Fibroblast of lung (primary cell): ENCODE results near the gene KATNA1. TPM values are rescaled to one million over a fixed set of nuclear protein-coding genes. Genes with fewer than 3 reads are reported as not detected.

ENCODE experiments used
- DNase-seq, 2 donors: peaks; one replicate each; pipeline versions ENCODE4 v3.0.0 to v3.0.0-alpha.2; 2010; ENCODE audit warnings: low read depth in 2 of 2
- H2AFZ ChIP-seq: 2 replicates; pipeline ENCODE4 v1.5.1; 2012; ENCODE audit warnings: low read length, control low read depth, inconsistent platforms
- H3K27ac ChIP-seq: 2 replicates; pipeline ENCODE4 v1.5.1; 2011; ENCODE audit warnings: low read length, control low read depth; ENCODE audit not compliant: insufficient read depth
- H3K27me3 ChIP-seq: 2 replicates; pipeline ENCODE4 v1.5.1; 2011; ENCODE audit warnings: mild to moderate bottlenecking, low read length; ENCODE audit not compliant: control insufficient read depth, insufficient read depth
- H3K36me3 ChIP-seq: 2 replicates; pipeline ENCODE4 v1.5.1; 2011; ENCODE audit warnings: low read length; ENCODE audit not compliant: control insufficient read depth, insufficient read depth
- H3K4me1 ChIP-seq: 2 replicates; pipeline ENCODE4 v1.5.1; 2011; ENCODE audit warnings: low read length; ENCODE audit not compliant: control insufficient read depth, insufficient read depth; ENCODE audit errors: extremely low read depth
- H3K4me2 ChIP-seq: 2 replicates; pipeline ENCODE4 v1.5.1; 2011; ENCODE audit warnings: low read length, control low read depth; ENCODE audit not compliant: insufficient read depth; ENCODE audit errors: extremely low read depth
- H3K4me3 ChIP-seq, 4 experiments: fragments of 200-600 bp in 1 of 4; sonication (generic) in 1 of 4; replicated peaks in 1 of 4; 2 replicates each; pipeline ENCODE4 v1.5.1; 2011 to 2016; ENCODE audit warnings: low read length in 4 of 4, low read depth in 3 of 4, mild to moderate bottlenecking in 3 of 4, control low read depth in 2 of 4, inconsistent platforms in 1 of 4, mixed read lengths in 1 of 4; ENCODE audit not compliant: insufficient read depth in 1 of 4; ENCODE audit errors: control extremely low read depth in 1 of 4
- H3K79me2 ChIP-seq: 2 replicates; pipeline ENCODE4 v1.5.1; 2012; ENCODE audit warnings: mild to moderate bottlenecking, low read length, inconsistent platforms; ENCODE audit not compliant: control insufficient read depth, insufficient read depth
- H3K9ac ChIP-seq: 2 replicates; pipeline ENCODE4 v1.5.1; 2011; ENCODE audit warnings: mild to moderate bottlenecking, low read length, control low read depth; ENCODE audit not compliant: insufficient read depth
- H3K9me3 ChIP-seq: 2 replicates; pipeline ENCODE4 v1.5.1; 2012; ENCODE audit warnings: low read depth, low read length; ENCODE audit not compliant: control insufficient read depth, insufficient read depth
- H4K20me1 ChIP-seq: 2 replicates; pipeline ENCODE4 v1.5.1; 2011; ENCODE audit warnings: low read length; ENCODE audit not compliant: control insufficient read depth, insufficient read depth; ENCODE audit errors: extremely low read depth
- EZH2 ChIP-seq: IDR thresholded peaks from 2 replicates; pipeline ENCODE4 v1.5.1; 2012; ENCODE audit warnings: low read length, control low read depth, mild to moderate bottlenecking; ENCODE audit errors: missing control alignments
- polyA plus RNA-seq, 2 donors: library from polyadenylated mRNA; depleted of rRNA in 1 of 2; stranded (reverse) in 1 of 2; unstranded in 1 of 2; fragments of >200 nt; gene quantifications; 2 replicates each; pipeline ENCODE4 v1.2.1, GENCODE V29; 2011 to 2012; ENCODE audit warnings: missing spikeins in 1 of 2
- total RNA-seq: library from RNA; depleted of rRNA; stranded (reverse); fragments of >200 nt; gene quantifications from 2 replicates; pipeline ENCODE4 v1.2.1, GENCODE V29; 2014
- TF ChIP-seq, protein P1 (sequence below), 2 donors: IDR thresholded peaks in 1 of 2; conservative IDR thresholded peaks in 1 of 2; 1 replicate in 1 of 2; 2 replicates in 1 of 2; pipeline ENCODE4 v1.5.1; 2011 to 2012; ENCODE audit warnings: low read length in 2 of 2, control low read depth in 1 of 2, inconsistent platforms in 1 of 2, low read depth in 1 of 2, mild to moderate bottlenecking in 1 of 2

Gene KATNA1
- total and polyA plus RNA-seq, 2 donors (not counting 1 experiment from before 2014, with no cell fraction given), result 27.9 to 37.0 TPM

- Histone ChIP-seq H3K4me3 (no peak overlapping the region), H3K36me3 (no peaks in the 10 kb centered on the region), H3K4me1 (no peaks in the 10 kb centered on the region), H3K27me3 (no peaks in the 10 kb centered on the region), H3K9me3 (no peaks in the 10 kb centered on the region), H2AFZ (no peak overlapping the region), H3K9ac (no peak overlapping the region), H3K79me2 (peaks cover 34% of the 10 kb centered on the region), H4K20me1 (no peaks in the 10 kb centered on the region), H3K27ac (no peak overlapping the region), H3K4me2 (no peak overlapping the region)
- TF ChIP-seq, protein P1, sequence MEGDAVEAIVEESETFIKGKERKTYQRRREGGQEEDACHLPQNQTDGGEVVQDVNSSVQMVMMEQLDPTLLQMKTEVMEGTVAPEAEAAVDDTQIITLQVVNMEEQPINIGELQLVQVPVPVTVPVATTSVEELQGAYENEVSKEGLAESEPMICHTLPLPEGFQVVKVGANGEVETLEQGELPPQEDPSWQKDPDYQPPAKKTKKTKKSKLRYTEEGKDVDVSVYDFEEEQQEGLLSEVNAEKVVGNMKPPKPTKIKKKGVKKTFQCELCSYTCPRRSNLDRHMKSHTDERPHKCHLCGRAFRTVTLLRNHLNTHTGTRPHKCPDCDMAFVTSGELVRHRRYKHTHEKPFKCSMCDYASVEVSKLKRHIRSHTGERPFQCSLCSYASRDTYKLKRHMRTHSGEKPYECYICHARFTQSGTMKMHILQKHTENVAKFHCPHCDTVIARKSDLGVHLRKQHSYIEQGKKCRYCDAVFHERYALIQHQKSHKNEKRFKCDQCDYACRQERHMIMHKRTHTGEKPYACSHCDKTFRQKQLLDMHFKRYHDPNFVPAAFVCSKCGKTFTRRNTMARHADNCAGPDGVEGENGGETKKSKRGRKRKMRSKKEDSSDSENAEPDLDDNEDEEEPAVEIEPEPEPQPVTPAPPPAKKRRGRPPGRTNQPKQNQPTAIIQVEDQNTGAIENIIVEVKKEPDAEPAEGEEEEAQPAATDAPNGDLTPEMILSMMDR (conservative IDR thresholded peaks at IDR 0.05 in 1 of 2, IDR thresholded peaks at IDR 0.05 in 1 of 2; ENCODE audit: low read depth in 1 of 2, low read length in 2 of 2), result no peak
- no peak for TF ChIP-seq EZH2
- DNase-seq, result no peak
Measured at GRCh38 chr6:149694921-149695320, 46.4 kb upstream of the KATNA1 start.

- Histone ChIP-seq H3K79me2 (peaks cover 8% of the 10 kb centered on the region), H4K20me1 (no peaks in the 10 kb centered on the region)
Measured at GRCh38 chr6:149691201-149691600, 42.7 kb upstream of the KATNA1 start.

GRCh38 chr6:149686230-149686629, 37.7 kb upstream of the KATNA1 start:
- H3K4me2 ChIP-seq, result no peak overlapping the region
- no peaks in the 10 kb centered on the region for H3K9me3 ChIP-seq
- no peaks in the 10 kb centered on the region for H3K4me1 ChIP-seq
- no peak for TF ChIP-seq EZH2
- TF ChIP-seq, protein P1 (conservative IDR thresholded peaks at IDR 0.05 in 1 of 2, IDR thresholded peaks at IDR 0.05 in 1 of 2; ENCODE audit: low read depth in 1 of 2, low read length in 2 of 2), result no peak
- no peak overlapping the region for H3K27ac ChIP-seq
- H3K79me2 ChIP-seq, result no peaks in the 10 kb centered on the region
- no peak overlapping the region for H3K4me3 ChIP-seq
- no peaks in the 10 kb centered on the region for H4K20me1 ChIP-seq
- no peak for DNase-seq
- H3K36me3 ChIP-seq, result peaks cover 9% of the 10 kb centered on the region
- H3K27me3 ChIP-seq, result no peaks in the 10 kb centered on the region
- H3K9ac ChIP-seq, result no peak overlapping the region
- no peak overlapping the region for H2AFZ ChIP-seq

More at GRCh38 chr6:149691201-149691600, 42.7 kb upstream of the KATNA1 start:
- Histone ChIP-seq H3K9me3 (no peaks in the 10 kb centered on the region), H3K4me3 (no peak overlapping the region), H2AFZ (no peak overlapping the region), H3K4me1 (no peaks in the 10 kb centered on the region), H3K9ac (no peak overlapping the region), H3K4me2 (no peak overlapping the region), H3K27me3 (no peaks in the 10 kb centered on the region), H3K36me3 (no peaks in the 10 kb centered on the region), H3K27ac (no peak overlapping the region)
- TF ChIP-seq, protein P1 (conservative IDR thresholded peaks at IDR 0.05 in 1 of 2, IDR thresholded peaks at IDR 0.05 in 1 of 2; ENCODE audit: low read depth in 1 of 2, low read length in 2 of 2), result no peak
- TF ChIP-seq EZH2, result no peak
- DNase-seq, result no peak
